Omental fat pad (tissue), 4 donors: ENCODE data around the gene ARPC5L. TPM values are rescaled to one million over a fixed set of nuclear protein-coding genes. Genes with fewer than 3 reads are reported as not detected.
"Not testable (repeated sequence)": the region's sequence is repeated elsewhere in the genome, so short reads cannot be mapped to it uniquely, and the experiment has no call there.

Experiments
- ATAC-seq: fragments of 150-250 bp; one replicate; pipeline ENCODE4 v1.9.1; 2016; ENCODE audit warnings: mild to moderate bottlenecking, moderate library complexity; ENCODE audit not compliant: low FRiP score
- DNase-seq: peaks from one replicate; pipeline ENCODE4 v3.0.0-alpha.2; 2019; ENCODE audit warnings: low spot score
- CTCF ChIP-seq, 3 donors: fragments of 450-650 bp; IDR thresholded peaks; one replicate each; pipeline ENCODE4 v1.5.1; 2016 to 2017; ENCODE audit warnings: antibody characterized with exemption in 3 of 3, mild to moderate bottlenecking in 3 of 3, moderate library complexity in 2 of 3
- total RNA-seq, 4 donors: library from RNA; depleted of rRNA; stranded (reverse); fragments of >200 nt; gene quantifications; one replicate each; pipeline ENCODE4 v1.1.0, GENCODE V29; 2016

ARPC5L gene
- total RNA-seq, 4 donors from 2014 or later, result 21.8 to 55.4 (median 24.7) TPM

GRCh38 chr9:124843456-124844034 lies 18.4 kb upstream of the ARPC5L start:
- TF ChIP-seq CTCF (IDR thresholded peaks at IDR 0.05), result no peak
- ATAC-seq, result no peak
- DNase-seq, result no peak

- DNase-seq (no peak), ATAC-seq (no peak)
- no peak for TF ChIP-seq CTCF (IDR thresholded peaks at IDR 0.05)
Observed at GRCh38 chr9:124844291-124844690, 17.6 kb upstream of the ARPC5L start.

DNA sequence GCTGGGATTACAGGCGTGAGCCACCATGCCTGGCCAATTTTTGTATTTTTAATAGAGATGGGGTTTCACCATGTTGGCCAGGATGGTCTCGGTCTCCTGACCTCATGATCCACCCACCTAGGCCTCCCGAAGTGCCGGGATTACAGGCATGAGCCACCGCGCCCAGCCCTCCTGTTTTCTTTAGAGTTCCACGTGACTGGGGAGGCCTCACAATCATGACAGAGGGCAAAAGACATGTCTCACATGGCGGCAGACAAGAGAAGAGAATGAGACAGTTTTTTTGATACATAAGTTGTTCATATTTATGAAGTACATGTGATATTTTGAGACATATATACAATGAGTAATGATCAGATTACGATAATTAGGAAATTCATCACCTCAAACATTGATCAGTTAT lies 15.5 kb upstream of the ARPC5L start:
- DNase-seq, ATAC-seq: not testable (repeated sequence)

DNA sequence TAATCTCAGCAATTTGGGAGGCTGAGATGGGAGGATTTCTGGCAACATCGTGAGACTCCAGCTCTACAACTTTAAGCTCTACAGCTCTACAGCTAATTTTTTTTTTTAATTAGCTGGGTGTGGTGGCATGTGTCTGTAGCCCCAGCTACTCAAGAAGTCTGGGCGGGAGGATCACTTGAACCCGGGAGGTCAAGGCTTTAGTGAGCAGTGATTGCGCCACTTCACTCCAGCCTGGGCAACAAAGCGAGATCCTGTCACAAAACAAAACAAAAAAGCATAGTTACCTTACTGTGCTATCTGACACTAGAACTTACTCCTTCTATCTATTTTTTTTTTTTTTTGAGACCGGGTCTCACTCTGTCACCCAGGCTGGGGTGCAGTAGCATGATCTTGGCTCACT lies 15.0 kb upstream of the ARPC5L start:
- DNase-seq (no peak), ATAC-seq (no peak)
- TF ChIP-seq CTCF (IDR thresholded peaks at IDR 0.05), result no peak

GRCh38 chr9:124849801-124850200 lies 12.1 kb upstream of the ARPC5L start:
- TF ChIP-seq CTCF (IDR thresholded peaks at IDR 0.05), result no peak
- DNase-seq, result no peak
- ATAC-seq, result no peak

DNA sequence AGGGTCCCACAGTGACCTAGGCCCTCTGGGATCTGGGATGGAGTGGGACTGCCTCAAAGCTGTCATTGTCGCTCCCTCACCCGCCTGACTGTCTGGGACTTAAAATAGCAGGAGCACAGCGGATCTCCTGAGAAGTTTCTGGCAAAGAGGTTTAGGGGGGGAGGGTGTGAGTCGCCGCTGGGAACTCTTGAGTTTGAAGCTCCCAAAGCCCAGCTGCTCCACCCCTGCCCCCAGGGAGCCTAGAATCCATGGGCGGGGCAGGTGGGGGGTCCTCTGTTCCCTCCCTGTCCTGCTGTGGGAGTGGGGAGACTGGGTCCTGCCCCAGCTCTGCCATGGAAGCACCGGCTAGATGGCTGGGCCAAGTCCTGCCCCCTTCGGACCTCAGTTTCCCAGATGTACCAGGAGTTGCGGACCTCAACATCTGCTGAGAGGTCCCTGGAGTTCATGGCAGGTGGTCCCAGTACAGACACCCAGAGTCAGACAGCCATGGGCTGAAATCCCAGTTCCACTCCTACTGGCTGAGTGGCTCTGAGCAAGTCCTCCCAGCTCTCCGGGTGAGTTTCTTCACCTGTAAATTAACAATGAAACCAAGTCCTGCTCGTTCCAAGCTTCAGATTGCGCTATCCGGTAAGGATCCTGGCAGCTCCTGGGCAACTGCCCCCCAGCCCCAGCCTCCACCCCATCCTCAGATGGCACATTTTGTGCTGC lies 9.7 kb upstream of the ARPC5L start:
- no peak for DNase-seq
- no peak for TF ChIP-seq CTCF (IDR thresholded peaks at IDR 0.05)
- no peak for ATAC-seq

GRCh38 chr9:124852829-124853531 lies 8.9 kb upstream of the ARPC5L start, which contains the start of gene WDR38:
WDR38 (plus strand) TSS chr9:124853460; CDS start chr9:124853532, 72 bp downstream.
- DNase-seq (peak; percentile 58), ATAC-seq (peak; percentile 86)
- peak in 2 of 3 donors; percentile 70 to 91 for TF ChIP-seq CTCF (IDR thresholded peaks at IDR 0.05)
